ENCODE measurements around the gene SPEM2. TPM values are rescaled to one million over a fixed set of nuclear protein-coding genes. Genes with fewer than 3 reads are reported as not detected.

Gene SPEM2
- total RNA-seq, 1 experiment from 2014 or later: not detected

- Mint-ChIP-seq H3K4me3 (peak within 1 kb of the TSS; percentile 87 to 96), H3K4me1 (peaks cover 22% of the 10 kb centered on the region in 2 experiments), H3K27ac (peak within 1 kb of the TSS; percentile 67 to 94 (median 90); a peak in 5 of 7 replicates), H3K27me3 (ENCODE audit: low read depth) (peaks cover 2% of the 10 kb centered on the region), H3K9me3 (no peaks in the 10 kb centered on the region; a peak in 1 of 5 replicates), H3K36me3 (ENCODE audit: insufficient read depth in 1 of 3, low read depth in 3 of 3) (peaks cover 12 to 27% (median 19%) of the 10 kb centered on the region in 3 experiments)
- Histone ChIP-seq H4K5ac (ENCODE audit: insufficient read length, low read depth, low read length) (no peak within 1 kb of the TSS), H3K23ac (ENCODE audit: insufficient read length, low read depth, low read length) (no peak within 1 kb of the TSS), H3K23me2 (ENCODE audit: insufficient read length, low read depth, low read length, poor library complexity, severe bottlenecking) (peaks cover 12% of the 10 kb centered on the region), H3K4ac (ENCODE audit: low read depth, low read length) (no peak within 1 kb of the TSS), H3K9ac (ENCODE audit: extremely low read depth, insufficient read length, low read length) (no peak within 1 kb of the TSS), H3T11ph (ENCODE audit: low read length) (no peak within 1 kb of the TSS), H3K14ac (ENCODE audit: insufficient read depth, low read length) (peak within 1 kb of the TSS; percentile 51), H2BK15ac (ENCODE audit: low read depth, low read length) (no peak within 1 kb of the TSS; the same call in 1 of the 2 replicates), H2BK5ac (ENCODE audit: insufficient read length, low read length) (no peak within 1 kb of the TSS), H3K4me1 (ENCODE audit: insufficient read depth, low read length) (peaks cover 7% of the 10 kb centered on the region; the same call in 1 of the 2 replicates), H2BK20ac (ENCODE audit: low read depth, low read length, poor library complexity, severe bottlenecking) (no peak within 1 kb of the TSS), H3K9me3 (ENCODE audit: control insufficient read depth, low read depth, low read length) (no peaks in the 10 kb centered on the region), H4K91ac (ENCODE audit: insufficient read length, low read depth, low read length) (no peak within 1 kb of the TSS), H3K27ac (ENCODE audit: insufficient read length, low read depth, low read length) (no peak within 1 kb of the TSS), H4K8ac (replicated peaks; ENCODE audit: insufficient read length, low read depth, low read length) (no peak within 1 kb of the TSS), H4K20me1 (ENCODE audit: control insufficient read depth, insufficient read depth, insufficient read length) (peaks cover 2% of the 10 kb centered on the region), H3K56ac (ENCODE audit: insufficient read length, low read depth, low read length) (no peak within 1 kb of the TSS), H3K4me2 (ENCODE audit: insufficient read depth, insufficient read length, low read length) (peak within 1 kb of the TSS; percentile 92), H2AK5ac (ENCODE audit: insufficient read length, low read length) (no peak within 1 kb of the TSS), H3K79me1 (ENCODE audit: insufficient read depth, low read depth, low read length, poor library complexity, severe bottlenecking) (no peaks in the 10 kb centered on the region), H3K27me3 (ENCODE audit: insufficient read depth, low read length) (no peaks in the 10 kb centered on the region), H2BK12ac (ENCODE audit: insufficient read length, low read depth, low read length) (no peak within 1 kb of the TSS), H3K79me2 (ENCODE audit: insufficient read depth, low read length) (no peaks in the 10 kb centered on the region), H2BK120ac (ENCODE audit: low read depth, low read length, poor library complexity, severe bottlenecking) (no peak within 1 kb of the TSS), H2AFZ (ENCODE audit: low read length) (no peak within 1 kb of the TSS), H3K18ac (ENCODE audit: insufficient read length, low read depth, low read length) (no peak within 1 kb of the TSS)
- no CpG with 5 or more reads among the region's 71 CpGs for WGBS (ENCODE audit: extremely low coverage, insufficient read length, low lambda C conversion rate)
- DNase-seq: peak; percentile 96
- TF ChIP-seq, protein P1, sequence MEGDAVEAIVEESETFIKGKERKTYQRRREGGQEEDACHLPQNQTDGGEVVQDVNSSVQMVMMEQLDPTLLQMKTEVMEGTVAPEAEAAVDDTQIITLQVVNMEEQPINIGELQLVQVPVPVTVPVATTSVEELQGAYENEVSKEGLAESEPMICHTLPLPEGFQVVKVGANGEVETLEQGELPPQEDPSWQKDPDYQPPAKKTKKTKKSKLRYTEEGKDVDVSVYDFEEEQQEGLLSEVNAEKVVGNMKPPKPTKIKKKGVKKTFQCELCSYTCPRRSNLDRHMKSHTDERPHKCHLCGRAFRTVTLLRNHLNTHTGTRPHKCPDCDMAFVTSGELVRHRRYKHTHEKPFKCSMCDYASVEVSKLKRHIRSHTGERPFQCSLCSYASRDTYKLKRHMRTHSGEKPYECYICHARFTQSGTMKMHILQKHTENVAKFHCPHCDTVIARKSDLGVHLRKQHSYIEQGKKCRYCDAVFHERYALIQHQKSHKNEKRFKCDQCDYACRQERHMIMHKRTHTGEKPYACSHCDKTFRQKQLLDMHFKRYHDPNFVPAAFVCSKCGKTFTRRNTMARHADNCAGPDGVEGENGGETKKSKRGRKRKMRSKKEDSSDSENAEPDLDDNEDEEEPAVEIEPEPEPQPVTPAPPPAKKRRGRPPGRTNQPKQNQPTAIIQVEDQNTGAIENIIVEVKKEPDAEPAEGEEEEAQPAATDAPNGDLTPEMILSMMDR (conservative IDR thresholded peaks at IDR 0.05): peak; percentile 64; the same call in 2 of the 3 replicates
Observed at GRCh38 chr17:7394452-7395191, 30.8 kb upstream of the SPEM2 start, which contains the start of gene PLSCR3. Gene PLSCR3, minus strand, starts transcription at chr17:7394525. Its CDS starts 415 bp downstream, at chr17:7394110.
